PC-3 (cell line): Measurements from ENCODE around the gene PTH2.
A peak's percentile ranks its signal among the peaks of the same experiment; 100 is the strongest.

Experiments used
- CTCF ChIP-seq: fragments of 300-600 bp; sonication (generic); conservative IDR thresholded peaks from 2 replicates; pipeline ENCODE4 v1.5.1; 2017; ENCODE audit warnings: antibody characterized with exemption, low read depth, mild to moderate bottlenecking, low read length
- EZH2 ChIP-seq: fragments of 300-600 bp; sonication (generic); IDR thresholded peaks from one replicate; pipeline ENCODE4 v1.6.1; 2017; ENCODE audit warnings: antibody characterized with exemption, mild to moderate bottlenecking, low read length; ENCODE audit not compliant: unreplicated experiment
- EZH2phosphoT487 ChIP-seq: fragments of 300-600 bp; sonication (generic); IDR thresholded peaks from 2 replicates; pipeline ENCODE4 v1.6.1; 2018; ENCODE audit warnings: mild to moderate bottlenecking, antibody characterized with exemption, low read length, borderline replicate concordance

- no peak for TF ChIP-seq CTCF
- peak; percentile 7 for TF ChIP-seq EZH2
- 0 out of 2 replicates have a peak, but pooled peaks have one; percentile 2 for TF ChIP-seq EZH2phosphoT487
Observed at GRCh38 chr19:49421878-49422202, 1.4 kb downstream of the PTH2 start.
